PC-9 (cell line): Measurements from ENCODE around the gene MC4R. TPM values are rescaled to one million over a fixed set of nuclear protein-coding genes. Genes with fewer than 3 reads are reported as not detected.

Experiments used
- BruUV-seq: library from RNA; stranded (reverse); fragments of 400-500 nt; replicated peaks from 2 replicates; lab custom pipeline; 2021; lab: Mats Ljungman, UMichigan
- CTCF ChIA-PET: fragments of 300-600 bp; sonication (Branson Sonifier 250); formaldehyde crosslinking; loops from one replicate; lab custom pipeline; 2022; ENCODE audit warnings: antibody characterized with exemption; lab: Charles Lee
- POLR2A ChIA-PET: fragments of 300-600 bp; sonication (Branson Sonifier 250); formaldehyde crosslinking; loops from one replicate; lab custom pipeline; 2022; ENCODE audit warnings: antibody characterized with exemption; ENCODE audit not compliant: unreplicated experiment; lab: Charles Lee
- DNase-seq, 2 experiments: peaks; one replicate each; pipeline versions ENCODE4 v3.0.0 to v3.0.0-alpha.2; 2015 to 2022; ENCODE audit warnings: mixed read lengths in 1 of 2
- H2AFZ ChIP-seq: fragments of 200-600 bp; sonication (generic); 2 replicates; pipeline ENCODE4 v1.8.1; 2017; ENCODE audit warnings: antibody characterized with exemption
- H3F3A ChIP-seq: fragments of 200-600 bp; sonication (generic); 2 replicates; pipeline ENCODE4 v1.8.1; 2017; ENCODE audit warnings: antibody characterized with exemption, mild to moderate bottlenecking, low read depth; ENCODE audit not compliant: insufficient read depth
- H3K27ac ChIP-seq: fragments of 200-600 bp; sonication (generic); 2 replicates; pipeline ENCODE4 v1.6.1; 2016; ENCODE audit warnings: mixed run types
- H3K27me3 ChIP-seq: fragments of 200-600 bp; sonication (generic); 2 replicates; pipeline ENCODE4 v1.6.1; 2016; ENCODE audit warnings: low read depth, mixed run types; ENCODE audit not compliant: insufficient read depth
- H3K36me3 ChIP-seq: fragments of 200-600 bp; sonication (generic); 2 replicates; pipeline ENCODE4 v1.6.1; 2016; ENCODE audit warnings: low read depth, mixed run types
- H3K4me1 ChIP-seq: fragments of 200-600 bp; sonication (generic); replicated peaks from 2 replicates; pipeline ENCODE4 v1.6.1; 2016; ENCODE audit warnings: mixed run types; ENCODE audit not compliant: insufficient read depth
- H3K4me2 ChIP-seq: fragments of 200-600 bp; sonication (generic); 2 replicates; pipeline ENCODE4 v1.6.1; 2017; ENCODE audit warnings: mixed run types
- H3K4me3 ChIP-seq: fragments of 200-600 bp; sonication (generic); 2 replicates; pipeline ENCODE4 v1.6.1; 2016; ENCODE audit warnings: mixed run types
- H3K79me2 ChIP-seq: fragments of 200-600 bp; sonication (generic); 2 replicates; pipeline ENCODE4 v1.6.1; 2017; ENCODE audit warnings: low read depth, mixed run types
- H3K9me2 ChIP-seq: fragments of 200-600 bp; sonication (generic); 2 replicates; pipeline ENCODE4 v1.8.1; 2017; ENCODE audit warnings: mild to moderate bottlenecking; ENCODE audit not compliant: insufficient read depth
- H3K9me3 ChIP-seq: fragments of 200-600 bp; sonication (generic); 2 replicates; pipeline ENCODE4 v1.8.1; 2016; ENCODE audit warnings: low read depth; ENCODE audit not compliant: insufficient read depth
- H4K20me1 ChIP-seq: fragments of 200-600 bp; sonication (generic); 2 replicates; pipeline ENCODE4 v1.8.1; 2017; ENCODE audit not compliant: insufficient read depth
- CTCF ChIP-seq: fragments of 200-600 bp; sonication (generic); conservative IDR thresholded peaks from 2 replicates; pipeline ENCODE4 v1.6.1; 2017; ENCODE audit warnings: mixed run types, antibody characterized with exemption, mild to moderate bottlenecking, moderate library complexity
- EZH2 ChIP-seq: fragments of 200-600 bp; sonication (generic); IDR thresholded peaks from 2 replicates; pipeline ENCODE4 v1.8.0; 2017; ENCODE audit warnings: antibody characterized with exemption, low read depth
- intact Hi-C: fragments of 100-400 bp; cut with micrococcal nuclease; formaldehyde crosslinking; loops from one replicate; pipeline ENCODE4 v1.10.0; 2022; ENCODE audit not compliant: unreplicated experiment
- total RNA-seq: library from RNA; stranded (reverse); gene quantifications from 2 replicates; pipeline ENCODE4 v1.2.3, GENCODE V29; 2021

The MC4R gene
- total RNA-seq, 1 experiment from 2014 or later: not detected

- no peak overlapping the region for H2AFZ ChIP-seq
- ChIA-PET POLR2A (no interaction called here), CTCF (no interaction called here)
- H3K9me2 ChIP-seq: no peaks in the 10 kb centered on the region
- no peaks in the 10 kb centered on the region for H4K20me1 ChIP-seq
- no peak overlapping the region for H3K4me2 ChIP-seq
- no peak for DNase-seq
- no peaks in the 10 kb centered on the region for H3K27me3 ChIP-seq
- no peaks in the 10 kb centered on the region for H3K4me1 ChIP-seq
- BruUV-seq: no TSS peak
- H3K36me3 ChIP-seq: no peaks in the 10 kb centered on the region
- no peak overlapping the region for H3K4me3 ChIP-seq
- H3K9me3 ChIP-seq: no peaks in the 10 kb centered on the region
- H3K79me2 ChIP-seq: no peaks in the 10 kb centered on the region
- intact Hi-C loops: no loop called here
- TF ChIP-seq CTCF (no peak), EZH2 (no peak)
- H3K27ac ChIP-seq: no peak overlapping the region
- no peaks in the 10 kb centered on the region for H3F3A ChIP-seq
Observed at GRCh38 chr18:60391571-60392226, 19.1 kb upstream of the MC4R start.

- H3K4me3 ChIP-seq: no peak overlapping the region
- H4K20me1 ChIP-seq: no peaks in the 10 kb centered on the region
- no peaks in the 10 kb centered on the region for H3K36me3 ChIP-seq
- no peak overlapping the region for H3K27ac ChIP-seq
- intact Hi-C loops: no loop called here
- H2AFZ ChIP-seq: no peak overlapping the region
- DNase-seq: no peak
- TF ChIP-seq EZH2 (no peak), CTCF (no peak)
- no TSS peak for BruUV-seq
- CTCF ChIA-PET: no interaction called here
- no peaks in the 10 kb centered on the region for H3K27me3 ChIP-seq
- no peak overlapping the region for H3K4me2 ChIP-seq
- H3K9me3 ChIP-seq: no peaks in the 10 kb centered on the region
- H3K4me1 ChIP-seq: no peaks in the 10 kb centered on the region
- POLR2A ChIA-PET: no interaction called here
- H3K9me2 ChIP-seq: no peaks in the 10 kb centered on the region
- H3K79me2 ChIP-seq: no peaks in the 10 kb centered on the region
- H3F3A ChIP-seq: no peaks in the 10 kb centered on the region
Observed at GRCh38 chr18:60389314-60389713, 16.7 kb upstream of the MC4R start.

- no peak for DNase-seq
- H4K20me1 ChIP-seq: no peaks in the 10 kb centered on the region
- no peaks in the 10 kb centered on the region for H3K4me1 ChIP-seq
- H2AFZ ChIP-seq: no peak overlapping the region
- ChIA-PET POLR2A (no interaction called here), CTCF (no interaction called here)
- no peaks in the 10 kb centered on the region for H3K36me3 ChIP-seq
- TF ChIP-seq CTCF (no peak), EZH2 (no peak)
- H3K27ac ChIP-seq: no peak overlapping the region
- no peaks in the 10 kb centered on the region for H3K79me2 ChIP-seq
- H3K4me3 ChIP-seq: no peak overlapping the region
- no peaks in the 10 kb centered on the region for H3K9me3 ChIP-seq
- no TSS peak for BruUV-seq
- intact Hi-C loops: no loop called here
- H3K27me3 ChIP-seq: no peaks in the 10 kb centered on the region
- no peaks in the 10 kb centered on the region for H3K9me2 ChIP-seq
- H3F3A ChIP-seq: no peaks in the 10 kb centered on the region
- H3K4me2 ChIP-seq: no peak overlapping the region
Observed at GRCh38 chr18:60385693-60386092, 13.1 kb upstream of the MC4R start.
